NCI-H345 (cell line): Measurements from ENCODE around the gene SLC6A6.

Experiments used
- DNase-seq: peaks from one replicate; lab custom pipeline; 2025; lab: John Stamatoyannopoulos, UW

The SLC6A6 gene

GRCh38 chr3:14470461-14470860, 68.1 kb downstream of the SLC6A6 start:
- no peak for DNase-seq

DNA sequence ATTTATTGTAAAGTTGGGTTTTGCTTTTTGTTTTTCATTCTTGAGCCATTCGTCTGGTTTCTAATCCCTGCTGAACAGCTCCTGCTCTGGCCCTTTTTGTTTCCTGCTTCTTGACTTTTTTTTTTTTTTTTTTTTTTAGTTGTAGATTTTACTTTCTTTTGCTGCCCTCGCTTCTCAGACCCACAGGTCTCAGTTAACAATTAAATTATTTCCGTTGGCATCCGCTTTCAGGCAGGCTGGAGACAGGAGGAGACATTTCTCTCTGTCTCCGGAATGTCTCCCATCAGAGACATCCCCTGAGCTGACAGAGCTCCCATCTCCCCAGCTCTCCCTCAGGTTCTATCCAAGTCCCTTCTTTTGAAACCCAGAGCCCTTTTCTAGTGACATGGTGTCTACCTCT, 68.6 kb downstream of the SLC6A6 start:
- DNase-seq = no peak

- no peak for DNase-seq
Measured at GRCh38 chr3:14471690-14472089, 69.3 kb downstream of the SLC6A6 start.

- DNase-seq = no peak
Measured at GRCh38 chr3:14472471-14473351, 70.3 kb downstream of the SLC6A6 start.

DNA sequence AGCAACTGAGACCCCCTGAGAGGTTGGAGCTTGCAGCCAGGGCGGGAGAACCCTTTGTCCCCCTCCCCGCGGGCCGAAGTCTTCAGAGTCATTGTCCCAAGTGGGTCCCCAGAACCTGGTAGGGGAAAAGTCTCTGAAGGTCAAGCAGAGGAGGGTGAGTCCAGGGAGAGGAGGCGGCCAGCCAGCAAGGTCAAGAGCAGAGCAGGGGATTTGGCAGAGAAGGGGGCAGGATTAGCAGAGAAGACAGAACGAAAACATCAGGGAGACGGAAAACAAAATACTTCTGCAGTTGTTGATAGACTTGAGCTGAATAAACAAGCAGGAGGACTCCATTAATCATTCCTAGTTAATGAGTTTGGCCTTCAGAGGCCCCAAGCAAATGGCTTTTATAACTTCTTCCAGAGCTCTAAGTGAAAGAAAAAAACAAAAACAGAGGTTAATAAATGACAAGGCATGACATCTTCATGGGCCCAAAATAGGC, 71.0 kb downstream of the SLC6A6 start:
- no peak for DNase-seq

GRCh38 chr3:14474363-14475081, 72.1 kb downstream of the SLC6A6 start:
- no peak for DNase-seq

DNA sequence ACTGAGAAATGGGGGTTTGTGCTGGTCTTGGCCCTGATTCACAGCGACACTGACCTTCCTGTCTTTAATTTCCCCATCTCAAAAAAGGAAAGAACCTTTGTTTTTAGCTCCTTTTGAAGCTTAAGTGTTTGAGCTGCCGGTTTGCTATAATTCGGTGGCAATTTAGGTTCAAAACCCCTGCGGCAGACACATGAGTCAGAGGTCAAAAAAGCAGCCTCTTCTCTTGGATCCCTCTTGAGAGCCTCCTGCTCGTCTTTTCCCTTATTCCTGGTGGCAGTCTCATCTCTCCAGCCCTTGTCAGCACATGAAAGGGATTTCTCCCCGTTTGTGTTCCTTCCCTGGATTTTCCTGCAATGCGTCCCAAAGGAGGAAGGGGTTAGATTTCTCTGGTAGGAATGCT, 73.2 kb downstream of the SLC6A6 start:
- DNase-seq = no peak

DNA sequence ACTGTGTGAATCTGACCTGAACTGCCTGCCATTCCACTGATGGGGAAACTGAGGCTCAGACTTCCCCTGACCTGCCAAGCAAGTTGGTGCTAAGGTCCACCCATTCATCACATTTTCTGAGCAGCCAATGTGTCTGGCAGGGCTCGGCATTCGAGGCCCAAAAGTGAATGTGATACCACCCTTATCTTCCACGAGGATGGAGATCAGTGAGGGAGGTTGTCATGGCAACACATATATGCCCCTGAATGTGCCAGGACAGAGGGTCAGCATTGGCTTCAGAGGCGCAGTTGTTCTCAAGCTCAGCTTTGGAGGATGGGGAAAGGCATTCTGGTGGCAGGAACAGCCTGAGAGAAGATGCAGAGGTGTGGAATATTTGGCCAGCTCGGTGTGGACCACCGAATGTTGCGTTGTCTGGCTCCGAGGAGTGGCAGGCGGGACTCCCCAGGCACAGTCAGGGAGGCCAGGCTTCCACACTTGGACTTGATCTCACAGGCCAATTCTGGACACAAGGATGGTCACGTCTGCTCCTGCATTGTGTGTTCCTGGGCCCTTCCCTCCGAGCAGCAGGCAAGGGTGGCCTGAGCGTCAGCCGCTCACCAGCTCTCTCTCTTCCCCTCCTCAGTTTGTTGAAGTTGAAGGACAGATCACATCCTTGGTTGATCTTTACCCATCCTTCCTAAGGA, 74.3 kb downstream of the SLC6A6 start:
- no peak for DNase-seq

- no peak for DNase-seq
Measured at GRCh38 chr3:14477311-14477935, 75.0 kb downstream of the SLC6A6 start.

GRCh38 chr3:14478956-14479550, 76.6 kb downstream of the SLC6A6 start:
- no peak for DNase-seq

DNA sequence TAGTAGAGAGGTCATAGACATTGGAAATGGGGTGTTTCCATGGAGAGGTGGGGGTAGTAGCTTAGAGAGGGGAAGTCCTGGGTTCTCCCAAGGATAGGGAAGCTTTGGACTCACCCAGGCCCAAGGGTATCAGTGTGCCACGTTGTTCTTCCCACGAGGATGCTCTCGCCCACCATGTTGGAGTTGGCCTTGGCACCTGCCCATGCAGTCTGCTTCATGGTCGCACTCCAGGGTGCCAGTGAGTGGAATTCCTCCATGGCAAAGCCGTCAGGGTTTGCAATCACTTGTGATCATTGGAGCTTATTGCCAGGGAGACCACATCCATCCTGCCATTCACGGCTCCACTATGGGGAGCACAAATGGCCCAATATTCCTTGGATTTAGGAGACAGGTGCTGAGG, 77.2 kb downstream of the SLC6A6 start:
- no peak for DNase-seq

GRCh38 chr3:14480207-14481017, 78.0 kb downstream of the SLC6A6 start:
- DNase-seq = no peak

GRCh38 chr3:14481018-14481645, 78.7 kb downstream of the SLC6A6 start:
- DNase-seq = no peak

GRCh38 chr3:14481646-14482036, 79.2 kb downstream of the SLC6A6 start:
- no peak for DNase-seq

- no peak for DNase-seq
Measured at GRCh38 chr3:14482271-14482721, 79.9 kb downstream of the SLC6A6 start.

- DNase-seq = no peak
Measured at GRCh38 chr3:14483286-14483685, 80.9 kb downstream of the SLC6A6 start.

DNA sequence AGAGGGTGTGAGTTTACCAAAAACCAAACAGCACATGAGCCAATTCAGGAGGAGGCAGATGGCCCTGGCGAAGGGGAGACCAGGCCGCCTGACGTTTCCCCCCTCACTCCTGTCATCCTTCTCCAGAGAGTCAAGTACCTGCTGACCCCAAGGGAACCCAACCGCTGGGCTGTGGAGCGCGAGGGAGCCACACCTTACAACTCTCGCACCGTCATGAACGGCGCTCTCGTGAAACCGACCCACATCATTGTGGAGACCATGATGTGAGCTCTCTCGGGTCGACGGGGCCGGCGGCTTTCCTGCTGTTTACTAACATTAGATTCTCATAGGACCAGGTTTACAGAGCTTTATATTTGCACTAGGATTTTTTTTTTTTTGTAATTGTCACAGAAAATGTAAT, 82.3 kb downstream of the SLC6A6 start:
- no peak for DNase-seq

DNA sequence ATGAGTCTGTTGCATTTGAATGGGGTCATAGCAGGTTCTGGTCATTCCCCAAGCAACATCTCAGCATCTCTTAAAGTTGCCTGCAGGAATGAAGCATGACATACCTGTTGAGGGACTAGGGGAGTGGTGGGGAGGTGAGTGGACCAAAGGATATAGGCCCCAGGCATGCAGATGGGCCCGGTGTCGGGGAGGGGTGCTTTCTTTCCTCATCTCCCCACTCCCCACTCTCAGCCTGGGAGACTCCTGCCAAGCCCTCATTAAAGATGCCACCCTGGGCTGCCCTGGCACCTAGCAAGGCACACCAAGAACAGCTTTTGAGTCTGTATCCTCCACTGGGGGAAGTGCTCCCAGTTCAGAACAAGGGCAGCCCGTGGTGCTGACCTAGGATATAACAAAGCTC, 83.6 kb downstream of the SLC6A6 start:
- no peak for DNase-seq

DNA sequence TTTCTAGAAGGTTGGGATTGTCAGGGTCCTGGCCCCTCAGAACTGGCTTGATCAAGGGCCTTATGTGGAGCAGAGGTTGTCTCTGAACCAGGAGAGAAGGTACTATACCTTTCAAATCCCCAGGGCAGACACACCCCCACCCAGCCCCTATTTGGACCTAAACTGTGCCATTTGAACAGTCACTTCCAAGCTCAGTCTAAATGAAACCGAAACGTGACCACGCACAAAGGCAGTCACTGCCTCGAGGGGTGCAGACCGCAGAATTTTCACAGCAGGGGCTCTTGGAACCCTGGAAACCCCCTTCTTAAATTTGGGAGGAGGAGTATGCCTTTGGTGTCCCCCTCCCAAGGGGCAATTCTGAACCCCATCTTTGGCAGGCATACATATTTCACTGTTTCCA, 84.1 kb downstream of the SLC6A6 start:
- DNase-seq = no peak

- DNase-seq = no peak
Measured at GRCh38 chr3:14487086-14487485, 84.7 kb downstream of the SLC6A6 start.
